ENCODE data around the gene OBP2A. TPM values are rescaled to one million over a fixed set of nuclear protein-coding genes. Genes with fewer than 3 reads are reported as not detected.

Gene OBP2A
- total and polyA plus RNA-seq, 2 experiments from 2014 or later, result not detected

- no peak for TF ChIP-seq CTCF (IDR thresholded peaks at IDR 0.05; ENCODE audit: low read depth, low read length)
- Histone ChIP-seq H3K4me3 (no peak overlapping the region), H3K9me3 (ENCODE audit: low read depth) (no peaks in the 10 kb centered on the region), H3K36me3 (no peaks in the 10 kb centered on the region), H3K27ac (no peak overlapping the region), H3K27me3 (no peaks in the 10 kb centered on the region), H3K4me1 (ENCODE audit: low read depth) (no peaks in the 10 kb centered on the region)
- peak in 1 of 2 donors; percentile 71 for DNase-seq (ENCODE audit: low read depth in 1 of 2, low spot score in 1 of 2)
These were observed 41.7 kb downstream of the OBP2A start for GRCh38 chr9:135587658-135588057.

GRCh38 chr9:135588371-135588770, 42.4 kb downstream of the OBP2A start:
- no peak for TF ChIP-seq CTCF (IDR thresholded peaks at IDR 0.05; ENCODE audit: low read depth, low read length)
- DNase-seq (ENCODE audit: low read depth in 1 of 2, low spot score in 1 of 2), result no peak
- H3K9me3 ChIP-seq (ENCODE audit: low read depth), result no peaks in the 10 kb centered on the region
- H3K4me1 ChIP-seq (ENCODE audit: low read depth), result no peaks in the 10 kb centered on the region
- no peak overlapping the region for H3K4me3 ChIP-seq
- no peaks in the 10 kb centered on the region for H3K36me3 ChIP-seq
- no peak overlapping the region for H3K27ac ChIP-seq
- H3K27me3 ChIP-seq, result no peaks in the 10 kb centered on the region

- DNase-seq (ENCODE audit: low read depth in 1 of 2, low spot score in 1 of 2), result no peak
- H3K27me3 ChIP-seq, result no peaks in the 10 kb centered on the region
- no peak for TF ChIP-seq CTCF (IDR thresholded peaks at IDR 0.05; ENCODE audit: low read depth, low read length)
- H3K4me3 ChIP-seq, result no peak overlapping the region
- H3K9me3 ChIP-seq (ENCODE audit: low read depth), result no peaks in the 10 kb centered on the region
- no peaks in the 10 kb centered on the region for H3K36me3 ChIP-seq
- H3K27ac ChIP-seq, result no peak overlapping the region
- H3K4me1 ChIP-seq (ENCODE audit: low read depth), result no peaks in the 10 kb centered on the region
These were observed 43.1 kb downstream of the OBP2A start for GRCh38 chr9:135588886-135589595.

DNA sequence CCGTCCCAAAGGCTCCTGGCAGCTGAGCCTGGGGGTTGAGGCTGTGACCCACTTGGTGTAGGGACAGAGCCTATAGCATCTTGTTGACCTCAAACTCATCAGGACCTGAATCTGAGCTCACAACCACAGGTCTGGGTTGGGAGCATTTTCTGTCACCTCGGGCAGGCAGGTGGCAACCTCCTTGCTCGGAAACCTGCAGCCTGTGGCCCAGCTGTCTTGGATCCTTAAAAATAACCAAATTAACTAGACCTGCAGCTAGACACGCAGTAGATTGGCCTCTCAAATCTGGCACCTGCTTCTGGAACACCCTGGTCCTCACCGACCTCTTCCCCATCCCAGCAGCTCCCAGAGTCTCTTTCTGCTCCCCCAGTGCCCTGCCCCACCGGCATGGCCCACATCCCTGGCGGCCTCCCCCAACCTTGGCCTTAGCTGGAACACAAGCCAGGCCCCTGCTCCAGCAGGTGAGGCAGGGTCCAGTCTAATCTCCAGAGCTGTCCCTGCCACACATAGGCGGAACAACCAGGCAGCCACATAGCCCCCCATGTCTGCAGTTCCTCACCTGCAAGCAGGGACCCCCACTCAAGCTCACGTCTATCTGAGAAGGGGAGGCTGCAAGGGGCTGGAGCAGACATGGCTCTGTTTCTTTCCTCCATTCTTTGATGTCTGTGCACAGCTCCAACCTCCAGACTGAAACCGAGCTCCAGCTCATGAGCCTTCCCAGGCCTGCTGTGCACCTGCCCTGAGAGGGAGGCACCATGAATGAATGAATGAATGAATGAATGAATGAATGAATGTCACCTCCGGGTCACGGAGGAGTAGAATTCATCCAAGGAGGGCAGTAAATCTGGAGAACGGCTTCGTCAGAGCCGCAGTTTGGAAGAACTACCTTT, 43.9 kb downstream of the OBP2A start:
- TF ChIP-seq CTCF (IDR thresholded peaks at IDR 0.05; ENCODE audit: low read depth, low read length), result no peak
- no peak for DNase-seq (ENCODE audit: low read depth in 1 of 2, low spot score in 1 of 2)

GRCh38 chr9:135590486-135591079, 44.7 kb downstream of the OBP2A start:
- TF ChIP-seq CTCF (IDR thresholded peaks at IDR 0.05; ENCODE audit: low read depth, low read length), result no peak
- H3K4me3 ChIP-seq, result no peak overlapping the region
- no peak overlapping the region for H3K27ac ChIP-seq
- no peaks in the 10 kb centered on the region for H3K4me1 ChIP-seq (ENCODE audit: low read depth)
- no peaks in the 10 kb centered on the region for H3K27me3 ChIP-seq
- no peak for DNase-seq (ENCODE audit: low read depth in 1 of 2, low spot score in 1 of 2)
- no peaks in the 10 kb centered on the region for H3K9me3 ChIP-seq (ENCODE audit: low read depth)
- H3K36me3 ChIP-seq, result no peaks in the 10 kb centered on the region

More for the DNA sequence above, 43.9 kb downstream of the OBP2A start:
- no peak overlapping the region for H3K27ac ChIP-seq
- no peaks in the 10 kb centered on the region for H3K4me1 ChIP-seq (ENCODE audit: low read depth)
- H3K4me3 ChIP-seq, result no peak overlapping the region
- H3K27me3 ChIP-seq, result no peaks in the 10 kb centered on the region
- no peaks in the 10 kb centered on the region for H3K36me3 ChIP-seq
- H3K9me3 ChIP-seq (ENCODE audit: low read depth), result no peaks in the 10 kb centered on the region

All from cardiac muscle cell (in vitro differentiated cells and primary cell).